GM23338 (cell line): ENCODE results near the gene TSPEAR. TPM values are rescaled to one million over a fixed set of nuclear protein-coding genes. Genes with fewer than 3 reads are reported as not detected.

Source experiments
- ATAC-seq: fragments of 200-7000 bp; cut with Tn5 transposase; 3 replicates; pipeline ENCODE4 v1.9.1; 2020
- DNase-seq: peaks from one replicate; pipeline ENCODE4 v3.0.0-alpha.2; 2015; ENCODE audit warnings: low spot score
- H2AFZ ChIP-seq: fragments of 200-600 bp; sonication (generic); 2 replicates; pipeline ENCODE4 v1.8.0; 2016; ENCODE audit warnings: antibody characterized with exemption, mild to moderate bottlenecking, moderate library complexity
- H3F3A ChIP-seq: fragments of 200-600 bp; sonication (generic); replicated peaks from 2 replicates; pipeline ENCODE4 v1.8.0; 2017; ENCODE audit warnings: antibody characterized with exemption, mixed run types, low read depth
- H3K27ac ChIP-seq: fragments of 200-600 bp; sonication (generic); 2 replicates; pipeline ENCODE4 v1.6.1; 2016; ENCODE audit warnings: low read depth
- H3K27me3 ChIP-seq: fragments of 200-600 bp; sonication (generic); 2 replicates; pipeline ENCODE4 v1.8.0; 2016; ENCODE audit warnings: mild to moderate bottlenecking, mixed run types, moderate library complexity; ENCODE audit not compliant: insufficient read depth
- H3K36me3 ChIP-seq: fragments of 200-600 bp; sonication (generic); 2 replicates; pipeline ENCODE4 v1.8.0; 2016; ENCODE audit warnings: mild to moderate bottlenecking; ENCODE audit not compliant: insufficient read depth
- H3K4me1 ChIP-seq: fragments of 200-600 bp; sonication (generic); 2 replicates; pipeline ENCODE4 v1.8.0; 2016; ENCODE audit warnings: mild to moderate bottlenecking, moderate library complexity; ENCODE audit not compliant: insufficient read depth
- H3K4me2 ChIP-seq: fragments of 200-600 bp; sonication (generic); 2 replicates; pipeline ENCODE4 v1.7.1; 2017; ENCODE audit warnings: mixed run types
- H3K4me3 ChIP-seq: fragments of 200-600 bp; sonication (generic); 2 replicates; pipeline ENCODE4 v1.6.1; 2016; ENCODE audit warnings: mixed run types
- H3K79me2 ChIP-seq: fragments of 200-600 bp; sonication (generic); replicated peaks from 2 replicates; pipeline ENCODE4 v1.8.0; 2017; ENCODE audit warnings: mild to moderate bottlenecking; ENCODE audit not compliant: insufficient read depth
- H3K9me2 ChIP-seq: fragments of 200-600 bp; sonication (generic); 2 replicates; pipeline ENCODE4 v1.8.0; 2017; ENCODE audit not compliant: insufficient read depth
- H4K20me1 ChIP-seq: fragments of 200-600 bp; sonication (generic); replicated peaks from 2 replicates; pipeline ENCODE4 v1.8.0; 2017; ENCODE audit warnings: mild to moderate bottlenecking; ENCODE audit not compliant: insufficient read depth
- H3K27ac Mint-ChIP-seq: 2 replicates; pipeline ENCODE4 v1.8.0; 2020; ENCODE audit warnings: inconsistent platforms, mild to moderate bottlenecking, moderate library complexity, mixed read lengths
- H3K27me3 Mint-ChIP-seq: 3 replicates; pipeline ENCODE4 v1.8.0; 2022; ENCODE audit warnings: low read depth, mild to moderate bottlenecking, moderate library complexity, mixed read lengths, inconsistent platforms; ENCODE audit not compliant: insufficient read depth, poor library complexity
- H3K36me3 Mint-ChIP-seq: 3 replicates; pipeline ENCODE4 v1.8.0; 2021; ENCODE audit warnings: low read depth, mild to moderate bottlenecking, inconsistent platforms, moderate library complexity, mixed read lengths
- H3K4me1 Mint-ChIP-seq: 3 replicates; pipeline ENCODE4 v1.8.0; 2020; ENCODE audit warnings: mild to moderate bottlenecking, inconsistent platforms, mixed read lengths
- H3K4me3 Mint-ChIP-seq: 3 replicates; pipeline ENCODE4 v1.8.0; 2021; ENCODE audit warnings: moderate library complexity, mild to moderate bottlenecking, inconsistent platforms, mixed read lengths
- H3K9me3 Mint-ChIP-seq: 3 replicates; pipeline ENCODE4 v1.8.0; 2020; ENCODE audit warnings: moderate library complexity, mild to moderate bottlenecking, inconsistent platforms, mixed read lengths
- CREB1 ChIP-seq: fragments of 250-450 bp; sonication (Bioruptor Pico); IDR thresholded peaks from 2 replicates; pipeline ENCODE4 v1.5.0; 2020; ENCODE audit warnings: low read depth, mild to moderate bottlenecking, moderate library complexity
- EZH2 ChIP-seq: fragments of 200-600 bp; sonication (generic); IDR thresholded peaks from one replicate; pipeline ENCODE4 v1.8.0; 2017; ENCODE audit warnings: antibody characterized with exemption, mild to moderate bottlenecking, low read depth; ENCODE audit not compliant: unreplicated experiment
- EZH2phosphoT487 ChIP-seq: fragments of 200-600 bp; sonication (generic); IDR thresholded peaks from one replicate; pipeline ENCODE4 v1.8.1; 2018; ENCODE audit warnings: antibody characterized with exemption; ENCODE audit not compliant: unreplicated experiment
- JUNB ChIP-seq: IDR thresholded peaks from one replicate; pipeline ENCODE4 v1.6.1; 2016; ENCODE audit warnings: antibody characterized with exemption; ENCODE audit not compliant: unreplicated experiment
- NANOG ChIP-seq: IDR thresholded peaks from 2 replicates; pipeline ENCODE4 v1.6.1; 2016; ENCODE audit warnings: antibody characterized with exemption, borderline replicate concordance
- POLR2AphosphoS5 ChIP-seq: IDR thresholded peaks from 2 replicates; pipeline ENCODE4 v1.6.1; 2016; ENCODE audit warnings: antibody characterized with exemption, low read depth
- STAT1 ChIP-seq: IDR thresholded peaks from one replicate; pipeline ENCODE4 v1.6.1; 2016; ENCODE audit warnings: antibody characterized with exemption; ENCODE audit not compliant: unreplicated experiment
- ZNF114 ChIP-seq: fragments of 250-450 bp; sonication (Bioruptor Pico); IDR thresholded peaks from 2 replicates; pipeline ENCODE4 v1.5.0; 2020; ENCODE audit warnings: mild to moderate bottlenecking, moderate library complexity
- ZNF331 ChIP-seq: fragments of 250-450 bp; sonication (Bioruptor Pico); IDR thresholded peaks from 2 replicates; pipeline ENCODE4 v1.5.0; 2020; ENCODE audit warnings: low read depth, mild to moderate bottlenecking, moderate library complexity
- polyA plus RNA-seq: library from polyadenylated mRNA; unstranded; fragments of >200 nt; fragmentation: Nextera tagmentation; extraction: Ambion mirVana; gene quantifications from 2 replicates; pipeline ENCODE4 v1.2.1, GENCODE V29; 2016
- total RNA-seq: library from RNA; depleted of rRNA; stranded (reverse); fragments of >200 nt; shearing (Covaris generic); gene quantifications from 2 replicates; pipeline ENCODE4 v1.2.3, GENCODE V29; 2014
- TF ChIP-seq, protein P1 (sequence below): IDR thresholded peaks from 2 replicates; pipeline ENCODE4 v1.6.1; 2016; ENCODE audit warnings: antibody characterized with exemption
- TF ChIP-seq, protein P2 (sequence below): fragments of 250-450 bp; sonication (Bioruptor Pico); IDR thresholded peaks from 2 replicates; pipeline ENCODE4 v1.5.0; 2020; ENCODE audit warnings: mild to moderate bottlenecking, moderate library complexity
- TF ChIP-seq, protein P3 (sequence below), 2 experiments: fragments of 200-600 bp in 1 of 2; sonication (generic) in 1 of 2; conservative IDR thresholded peaks; 2 replicates each; pipeline versions ENCODE4 v1.5.1 to v1.6.1; 2016 to 2017; ENCODE audit warnings: antibody characterized with exemption in 2 of 2, low read depth in 2 of 2, mild to moderate bottlenecking in 2 of 2, moderate library complexity in 1 of 2
- TF ChIP-seq, protein P4 (sequence below): IDR thresholded peaks from one replicate; pipeline ENCODE4 v1.6.1; 2018; ENCODE audit warnings: antibody characterized with exemption; ENCODE audit not compliant: unreplicated experiment

Gene TSPEAR
- total and polyA plus RNA-seq, 2 experiments from 2014 or later: 0.35 to 0.92 TPM

DNA sequence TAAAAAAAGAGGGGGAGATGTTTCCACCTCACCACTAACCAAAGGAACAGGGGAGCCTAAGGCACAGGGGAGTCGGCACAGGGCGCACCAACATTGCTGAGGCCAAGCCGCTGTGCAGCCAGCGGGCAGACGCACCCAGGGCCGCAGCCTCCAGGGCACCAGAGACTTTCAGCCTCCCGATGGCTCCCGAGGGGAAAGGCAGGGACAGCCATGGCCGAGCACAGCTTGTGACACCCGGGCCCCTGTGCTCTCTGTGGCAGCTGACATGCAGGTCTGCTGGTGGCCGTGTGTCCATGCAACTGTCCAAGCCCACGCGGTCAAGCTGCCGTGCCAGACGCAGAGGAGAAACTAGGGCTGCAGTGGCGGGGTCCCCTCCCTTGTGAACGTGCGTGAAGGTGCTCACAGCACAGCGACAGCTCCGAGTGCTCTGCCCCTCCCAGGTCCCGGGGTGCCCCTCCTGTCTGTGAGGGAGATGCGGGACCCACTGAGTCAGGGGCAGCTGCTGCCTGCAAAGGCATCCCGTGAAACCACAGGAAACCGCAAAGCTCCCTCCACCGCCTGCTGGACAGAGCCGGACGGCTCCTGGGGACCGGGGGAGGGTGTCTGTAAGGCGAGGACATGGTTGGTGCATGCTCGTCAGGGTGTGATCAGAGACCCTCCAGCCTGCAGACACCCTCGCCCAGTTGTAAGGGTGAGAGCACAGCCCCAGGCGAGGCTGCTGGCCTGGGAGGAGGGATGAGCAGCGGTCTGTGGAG lies 62.6 kb downstream of the TSPEAR start:
- H2AFZ ChIP-seq: no peak overlapping the region
- no peak overlapping the region for H3K27ac ChIP-seq
- peaks cover 10% of the 10 kb centered on the region for H3K4me1 Mint-ChIP-seq
- no peaks in the 10 kb centered on the region for H3K27me3 ChIP-seq
- no peaks in the 10 kb centered on the region for H3K36me3 ChIP-seq
- no peaks in the 10 kb centered on the region for H3K4me1 ChIP-seq
- H3K36me3 Mint-ChIP-seq: peaks cover 8% of the 10 kb centered on the region; the same call in 2 of the 3 replicates
- H3K79me2 ChIP-seq: no peaks in the 10 kb centered on the region
- H3F3A ChIP-seq: no peaks in the 10 kb centered on the region
- DNase-seq (no peak), ATAC-seq (peak; percentile 12; the same call in 1 of the 3 replicates)
- TF ChIP-seq, protein P1, sequence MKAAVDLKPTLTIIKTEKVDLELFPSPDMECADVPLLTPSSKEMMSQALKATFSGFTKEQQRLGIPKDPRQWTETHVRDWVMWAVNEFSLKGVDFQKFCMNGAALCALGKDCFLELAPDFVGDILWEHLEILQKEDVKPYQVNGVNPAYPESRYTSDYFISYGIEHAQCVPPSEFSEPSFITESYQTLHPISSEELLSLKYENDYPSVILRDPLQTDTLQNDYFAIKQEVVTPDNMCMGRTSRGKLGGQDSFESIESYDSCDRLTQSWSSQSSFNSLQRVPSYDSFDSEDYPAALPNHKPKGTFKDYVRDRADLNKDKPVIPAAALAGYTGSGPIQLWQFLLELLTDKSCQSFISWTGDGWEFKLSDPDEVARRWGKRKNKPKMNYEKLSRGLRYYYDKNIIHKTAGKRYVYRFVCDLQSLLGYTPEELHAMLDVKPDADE: no peak
- TF ChIP-seq ZNF331 (CRISPR knock-in tag): no peak
- TF ChIP-seq CREB1 (CRISPR knock-in tag): no peak
- TF ChIP-seq JUNB: no peak
- TF ChIP-seq, protein P2, sequence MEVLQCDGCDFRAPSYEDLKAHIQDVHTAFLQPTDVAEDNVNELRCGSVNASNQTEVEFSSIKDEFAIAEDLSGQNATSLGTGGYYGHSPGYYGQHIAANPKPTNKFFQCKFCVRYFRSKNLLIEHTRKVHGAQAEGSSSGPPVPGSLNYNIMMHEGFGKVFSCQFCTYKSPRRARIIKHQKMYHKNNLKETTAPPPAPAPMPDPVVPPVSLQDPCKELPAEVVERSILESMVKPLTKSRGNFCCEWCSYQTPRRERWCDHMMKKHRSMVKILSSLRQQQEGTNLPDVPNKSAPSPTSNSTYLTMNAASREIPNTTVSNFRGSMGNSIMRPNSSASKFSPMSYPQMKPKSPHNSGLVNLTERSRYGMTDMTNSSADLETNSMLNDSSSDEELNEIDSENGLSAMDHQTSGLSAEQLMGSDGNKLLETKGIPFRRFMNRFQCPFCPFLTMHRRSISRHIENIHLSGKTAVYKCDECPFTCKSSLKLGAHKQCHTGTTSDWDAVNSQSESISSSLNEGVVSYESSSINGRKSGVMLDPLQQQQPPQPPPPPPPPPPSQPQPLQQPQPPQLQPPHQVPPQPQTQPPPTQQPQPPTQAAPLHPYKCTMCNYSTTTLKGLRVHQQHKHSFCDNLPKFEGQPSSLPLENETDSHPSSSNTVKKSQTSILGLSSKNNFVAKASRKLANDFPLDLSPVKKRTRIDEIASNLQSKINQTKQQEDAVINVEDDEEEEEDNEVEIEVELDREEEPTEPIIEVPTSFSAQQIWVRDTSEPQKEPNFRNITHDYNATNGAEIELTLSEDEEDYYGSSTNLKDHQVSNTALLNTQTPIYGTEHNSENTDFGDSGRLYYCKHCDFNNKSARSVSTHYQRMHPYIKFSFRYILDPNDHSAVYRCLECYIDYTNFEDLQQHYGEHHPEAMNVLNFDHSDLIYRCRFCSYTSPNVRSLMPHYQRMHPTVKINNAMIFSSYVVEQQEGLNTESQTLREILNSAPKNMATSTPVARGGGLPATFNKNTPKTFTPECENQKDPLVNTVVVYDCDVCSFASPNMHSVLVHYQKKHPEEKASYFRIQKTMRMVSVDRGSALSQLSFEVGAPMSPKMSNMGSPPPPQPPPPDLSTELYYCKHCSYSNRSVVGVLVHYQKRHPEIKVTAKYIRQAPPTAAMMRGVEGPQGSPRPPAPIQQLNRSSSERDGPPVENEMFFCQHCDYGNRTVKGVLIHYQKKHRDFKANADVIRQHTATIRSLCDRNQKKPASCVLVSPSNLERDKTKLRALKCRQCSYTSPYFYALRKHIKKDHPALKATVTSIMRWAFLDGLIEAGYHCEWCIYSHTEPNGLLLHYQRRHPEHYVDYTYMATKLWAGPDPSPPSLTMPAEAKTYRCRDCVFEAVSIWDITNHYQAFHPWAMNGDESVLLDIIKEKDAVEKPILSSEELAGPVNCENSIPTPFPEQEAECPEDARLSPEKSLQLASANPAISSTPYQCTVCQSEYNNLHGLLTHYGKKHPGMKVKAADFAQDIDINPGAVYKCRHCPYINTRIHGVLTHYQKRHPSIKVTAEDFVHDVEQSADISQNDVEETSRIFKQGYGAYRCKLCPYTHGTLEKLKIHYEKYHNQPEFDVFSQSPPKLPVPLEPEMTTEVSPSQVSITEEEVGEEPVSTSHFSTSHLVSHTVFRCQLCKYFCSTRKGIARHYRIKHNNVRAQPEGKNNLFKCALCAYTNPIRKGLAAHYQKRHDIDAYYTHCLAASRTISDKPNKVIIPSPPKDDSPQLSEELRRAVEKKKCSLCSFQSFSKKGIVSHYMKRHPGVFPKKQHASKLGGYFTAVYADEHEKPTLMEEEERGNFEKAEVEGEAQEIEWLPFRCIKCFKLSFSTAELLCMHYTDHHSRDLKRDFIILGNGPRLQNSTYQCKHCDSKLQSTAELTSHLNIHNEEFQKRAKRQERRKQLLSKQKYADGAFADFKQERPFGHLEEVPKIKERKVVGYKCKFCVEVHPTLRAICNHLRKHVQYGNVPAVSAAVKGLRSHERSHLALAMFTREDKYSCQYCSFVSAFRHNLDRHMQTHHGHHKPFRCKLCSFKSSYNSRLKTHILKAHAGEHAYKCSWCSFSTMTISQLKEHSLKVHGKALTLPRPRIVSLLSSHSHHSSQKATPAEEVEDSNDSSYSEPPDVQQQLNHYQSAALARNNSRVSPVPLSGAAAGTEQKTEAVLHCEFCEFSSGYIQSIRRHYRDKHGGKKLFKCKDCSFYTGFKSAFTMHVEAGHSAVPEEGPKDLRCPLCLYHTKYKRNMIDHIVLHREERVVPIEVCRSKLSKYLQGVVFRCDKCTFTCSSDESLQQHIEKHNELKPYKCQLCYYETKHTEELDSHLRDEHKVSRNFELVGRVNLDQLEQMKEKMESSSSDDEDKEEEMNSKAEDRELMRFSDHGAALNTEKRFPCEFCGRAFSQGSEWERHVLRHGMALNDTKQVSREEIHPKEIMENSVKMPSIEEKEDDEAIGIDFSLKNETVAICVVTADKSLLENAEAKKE (CRISPR knock-in tag): no peak
- TF ChIP-seq NANOG: no peak
- TF ChIP-seq, protein P3, sequence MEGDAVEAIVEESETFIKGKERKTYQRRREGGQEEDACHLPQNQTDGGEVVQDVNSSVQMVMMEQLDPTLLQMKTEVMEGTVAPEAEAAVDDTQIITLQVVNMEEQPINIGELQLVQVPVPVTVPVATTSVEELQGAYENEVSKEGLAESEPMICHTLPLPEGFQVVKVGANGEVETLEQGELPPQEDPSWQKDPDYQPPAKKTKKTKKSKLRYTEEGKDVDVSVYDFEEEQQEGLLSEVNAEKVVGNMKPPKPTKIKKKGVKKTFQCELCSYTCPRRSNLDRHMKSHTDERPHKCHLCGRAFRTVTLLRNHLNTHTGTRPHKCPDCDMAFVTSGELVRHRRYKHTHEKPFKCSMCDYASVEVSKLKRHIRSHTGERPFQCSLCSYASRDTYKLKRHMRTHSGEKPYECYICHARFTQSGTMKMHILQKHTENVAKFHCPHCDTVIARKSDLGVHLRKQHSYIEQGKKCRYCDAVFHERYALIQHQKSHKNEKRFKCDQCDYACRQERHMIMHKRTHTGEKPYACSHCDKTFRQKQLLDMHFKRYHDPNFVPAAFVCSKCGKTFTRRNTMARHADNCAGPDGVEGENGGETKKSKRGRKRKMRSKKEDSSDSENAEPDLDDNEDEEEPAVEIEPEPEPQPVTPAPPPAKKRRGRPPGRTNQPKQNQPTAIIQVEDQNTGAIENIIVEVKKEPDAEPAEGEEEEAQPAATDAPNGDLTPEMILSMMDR (conservative IDR thresholded peaks at IDR 0.05; ENCODE audit: low read depth in 2 of 2): no peak
- TF ChIP-seq, protein P4, sequence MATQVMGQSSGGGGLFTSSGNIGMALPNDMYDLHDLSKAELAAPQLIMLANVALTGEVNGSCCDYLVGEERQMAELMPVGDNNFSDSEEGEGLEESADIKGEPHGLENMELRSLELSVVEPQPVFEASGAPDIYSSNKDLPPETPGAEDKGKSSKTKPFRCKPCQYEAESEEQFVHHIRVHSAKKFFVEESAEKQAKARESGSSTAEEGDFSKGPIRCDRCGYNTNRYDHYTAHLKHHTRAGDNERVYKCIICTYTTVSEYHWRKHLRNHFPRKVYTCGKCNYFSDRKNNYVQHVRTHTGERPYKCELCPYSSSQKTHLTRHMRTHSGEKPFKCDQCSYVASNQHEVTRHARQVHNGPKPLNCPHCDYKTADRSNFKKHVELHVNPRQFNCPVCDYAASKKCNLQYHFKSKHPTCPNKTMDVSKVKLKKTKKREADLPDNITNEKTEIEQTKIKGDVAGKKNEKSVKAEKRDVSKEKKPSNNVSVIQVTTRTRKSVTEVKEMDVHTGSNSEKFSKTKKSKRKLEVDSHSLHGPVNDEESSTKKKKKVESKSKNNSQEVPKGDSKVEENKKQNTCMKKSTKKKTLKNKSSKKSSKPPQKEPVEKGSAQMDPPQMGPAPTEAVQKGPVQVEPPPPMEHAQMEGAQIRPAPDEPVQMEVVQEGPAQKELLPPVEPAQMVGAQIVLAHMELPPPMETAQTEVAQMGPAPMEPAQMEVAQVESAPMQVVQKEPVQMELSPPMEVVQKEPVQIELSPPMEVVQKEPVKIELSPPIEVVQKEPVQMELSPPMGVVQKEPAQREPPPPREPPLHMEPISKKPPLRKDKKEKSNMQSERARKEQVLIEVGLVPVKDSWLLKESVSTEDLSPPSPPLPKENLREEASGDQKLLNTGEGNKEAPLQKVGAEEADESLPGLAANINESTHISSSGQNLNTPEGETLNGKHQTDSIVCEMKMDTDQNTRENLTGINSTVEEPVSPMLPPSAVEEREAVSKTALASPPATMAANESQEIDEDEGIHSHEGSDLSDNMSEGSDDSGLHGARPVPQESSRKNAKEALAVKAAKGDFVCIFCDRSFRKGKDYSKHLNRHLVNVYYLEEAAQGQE: no peak
- TF ChIP-seq ZNF114: no peak
- TF ChIP-seq EZH2: no peak
- no peak for TF ChIP-seq POLR2AphosphoS5
- TF ChIP-seq EZH2phosphoT487: no peak
- TF ChIP-seq STAT1: no peak
- H4K20me1 ChIP-seq: no peaks in the 10 kb centered on the region
- H3K4me3 ChIP-seq: no peak overlapping the region
- H3K9me3 Mint-ChIP-seq: peaks cover 20% of the 10 kb centered on the region
- H3K27ac Mint-ChIP-seq: no peak overlapping the region
- H3K4me3 Mint-ChIP-seq: no peak overlapping the region
- H3K4me2 ChIP-seq: no peak overlapping the region
- H3K27me3 Mint-ChIP-seq: peaks cover 9% of the 10 kb centered on the region
- no peaks in the 10 kb centered on the region for H3K9me2 ChIP-seq
